HG03469 (cell line): ENCODE data around the gene OR4F6.

ENCODE experiments used
- ATAC-seq: cut with Tn5 transposase; IDR thresholded peaks from one replicate; pipeline ENCODE4 v1.9.1; 2021; ENCODE audit warnings: mild to moderate bottlenecking, moderate library complexity, moderate number of reproducible peaks; ENCODE audit not compliant: unreplicated experiment

The OR4F6 gene

DNA sequence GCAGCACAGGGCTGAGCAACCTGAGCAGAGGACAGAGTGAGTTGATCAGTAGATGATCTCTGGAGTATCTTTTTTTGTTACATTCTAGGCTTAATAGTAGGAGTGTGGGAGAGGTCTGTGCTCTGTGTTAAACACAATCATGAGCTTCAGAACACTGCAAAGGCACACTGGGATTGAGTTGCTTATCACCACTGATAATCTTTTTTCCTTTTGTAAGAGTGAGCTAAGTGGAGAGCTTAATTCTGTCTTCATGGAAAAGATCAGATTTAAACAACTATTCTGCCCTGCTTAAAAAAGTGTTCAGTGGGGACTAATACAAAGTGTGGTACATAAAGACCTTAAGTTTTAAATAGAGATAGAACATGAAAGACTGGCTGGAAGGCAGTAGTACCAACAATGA is 1.1 kb downstream of the OR4F6 start:
- no peak for ATAC-seq

DNA sequence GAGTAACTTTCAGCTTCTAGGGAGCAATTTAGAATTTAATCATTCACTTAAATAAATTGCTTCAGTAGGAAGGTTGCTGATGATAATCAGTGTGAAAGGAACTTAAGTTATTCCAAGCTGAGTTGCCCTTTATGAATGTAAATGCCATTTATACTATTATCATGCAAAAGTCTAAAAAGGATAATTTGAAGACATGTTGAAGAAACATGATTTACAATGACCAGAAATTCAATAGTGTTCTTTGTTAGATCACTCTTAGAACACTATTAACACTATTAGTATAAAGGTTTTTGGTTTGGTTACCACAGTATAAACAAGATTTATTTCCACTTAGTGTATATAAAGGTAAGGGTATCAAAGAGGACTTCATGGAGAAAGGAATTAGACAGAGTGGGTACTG is 1.6 kb downstream of the OR4F6 start:
- ATAC-seq: no peak

DNA sequence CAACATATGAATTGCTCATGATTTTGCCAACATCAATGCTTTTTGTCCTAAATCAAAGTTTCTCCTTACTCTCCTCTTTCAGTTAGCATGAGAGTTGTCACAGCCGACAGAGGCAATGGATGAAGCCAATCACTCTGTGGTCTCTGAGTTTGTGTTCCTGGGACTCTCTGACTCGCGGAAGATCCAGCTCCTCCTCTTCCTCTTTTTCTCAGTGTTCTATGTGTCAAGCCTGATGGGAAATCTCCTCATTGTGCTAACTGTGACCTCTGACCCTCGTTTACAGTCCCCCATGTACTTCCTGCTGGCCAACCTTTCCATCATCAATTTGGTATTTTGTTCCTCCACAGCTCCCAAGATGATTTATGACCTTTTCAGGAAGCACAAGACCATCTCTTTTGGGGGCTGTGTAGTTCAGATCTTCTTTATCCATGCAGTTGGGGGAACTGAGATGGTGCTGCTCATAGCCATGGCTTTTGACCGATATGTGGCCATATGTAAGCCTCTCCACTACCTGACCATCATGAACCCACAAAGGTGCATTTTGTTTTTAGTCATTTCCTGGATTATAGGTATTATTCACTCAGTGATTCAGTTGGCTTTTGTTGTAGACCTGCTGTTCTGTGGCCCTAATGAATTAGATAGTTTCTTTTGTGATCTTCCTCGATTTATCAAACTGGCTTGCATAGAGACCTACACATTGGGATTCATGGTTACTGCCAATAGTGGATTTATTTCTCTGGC is 2.5 kb downstream of the OR4F6 start:
- ATAC-seq: no peak

DNA sequence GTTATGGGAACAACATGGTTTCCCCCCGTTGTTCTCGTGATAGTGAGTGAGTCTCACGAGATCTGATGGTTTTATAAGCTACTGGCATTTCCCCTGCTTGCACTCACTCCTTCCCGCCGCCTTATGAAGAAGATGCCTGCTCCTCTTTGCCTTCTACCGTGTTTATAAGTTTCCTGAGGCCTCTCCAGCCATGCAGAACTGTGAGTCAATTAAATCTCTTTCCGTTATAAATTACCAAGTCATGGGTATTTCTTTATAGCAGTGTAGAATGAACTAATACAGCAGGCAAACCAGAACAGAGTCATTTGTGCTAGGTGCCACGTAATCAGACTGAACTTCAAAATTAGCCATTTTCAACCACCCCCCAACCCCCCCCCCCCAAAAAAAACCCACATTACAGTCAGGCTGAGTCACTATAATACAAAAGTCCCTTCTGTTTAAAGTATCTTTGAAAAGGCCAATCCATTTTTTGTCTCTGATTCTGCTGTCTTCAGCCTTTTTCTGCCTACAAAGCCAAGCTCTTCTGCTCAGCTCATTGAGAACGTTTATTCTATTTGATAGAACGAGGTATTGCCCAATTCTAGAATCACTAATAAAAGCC is 4.1 kb downstream of the OR4F6 start:
- ATAC-seq: no peak

DNA sequence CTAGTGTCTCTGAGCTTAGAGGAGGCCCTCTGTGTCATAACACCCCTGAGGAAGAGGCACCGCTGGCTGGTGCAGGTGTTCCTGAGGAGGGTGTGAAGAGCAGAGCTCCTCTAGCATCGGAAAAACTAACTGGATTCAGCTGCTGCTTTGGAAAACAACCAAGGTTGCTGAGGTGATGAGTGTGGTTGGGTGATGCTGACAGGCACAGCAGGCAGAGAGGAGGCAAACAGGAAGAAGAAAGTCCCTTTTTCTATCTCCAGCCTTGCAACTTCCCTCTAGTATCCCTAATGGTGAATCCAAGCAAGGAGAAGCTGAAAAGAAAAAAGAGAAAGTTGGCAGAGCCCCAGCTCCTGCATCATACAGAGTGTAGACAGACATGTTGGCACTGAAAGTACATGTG is 4.9 kb downstream of the OR4F6 start:
- no peak for ATAC-seq

DNA sequence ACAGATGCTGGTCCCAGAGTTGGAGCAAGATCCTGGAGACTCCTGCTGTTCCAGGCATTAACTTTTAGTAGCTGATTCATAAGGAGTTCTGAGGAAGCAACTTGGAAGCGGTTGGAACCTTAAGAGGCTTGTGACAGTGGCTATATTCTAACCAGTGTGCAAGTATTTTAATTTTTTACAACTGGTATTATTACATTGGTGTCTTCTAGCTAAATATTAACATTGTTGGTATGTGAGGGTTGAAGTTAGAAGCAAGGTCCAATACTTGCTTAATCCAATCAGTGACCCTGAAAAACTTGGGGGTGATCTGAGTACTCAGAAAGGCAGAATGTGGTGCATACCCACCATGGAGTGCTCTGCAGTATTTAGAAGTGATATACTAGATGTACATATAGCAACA is 7.1 kb downstream of the OR4F6 start:
- ATAC-seq: no peak

DNA sequence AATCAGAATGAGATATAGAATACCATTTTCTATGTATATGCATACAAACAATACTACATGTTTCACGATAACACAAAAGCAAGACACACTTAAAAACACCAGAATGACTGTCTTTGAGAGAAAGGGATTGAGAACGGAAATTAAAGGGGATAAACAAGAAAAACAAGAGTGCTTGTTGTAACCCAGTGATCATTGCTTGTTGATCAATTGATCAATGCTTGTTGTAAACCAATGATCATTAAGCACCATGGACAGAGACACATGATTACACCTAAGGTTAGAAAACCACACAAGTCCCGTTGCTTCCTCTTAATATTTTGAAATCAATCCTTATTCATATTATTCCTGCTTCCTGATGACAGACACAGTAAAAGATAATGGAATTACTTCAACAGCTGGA is 7.6 kb downstream of the OR4F6 start:
- no peak for ATAC-seq

DNA sequence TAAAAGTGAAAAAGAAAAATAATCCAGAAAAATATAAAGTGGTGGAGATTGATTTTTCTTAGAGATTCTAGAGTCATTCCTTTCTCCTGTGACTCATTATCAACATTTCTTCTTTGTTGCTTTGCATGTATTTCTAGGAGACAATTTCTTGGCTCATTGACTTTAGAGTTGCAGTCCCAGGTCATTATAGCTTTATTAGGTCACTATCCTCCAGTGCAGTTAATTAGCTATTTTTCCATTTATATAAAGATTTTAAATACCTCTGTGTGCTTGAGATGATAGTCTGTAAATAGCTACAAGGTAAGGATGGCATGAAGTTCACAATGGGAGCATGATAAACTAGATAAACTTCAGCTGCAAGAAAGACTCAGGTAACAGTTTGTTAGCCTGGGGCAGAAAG is 8.6 kb downstream of the OR4F6 start, which contains the start of gene OR4F15:
Gene OR4F15, plus strand, starts transcription at position 301 of the 400 bp plus-strand sequence. CDS start 5,985 bp downstream, outside the sequence.
- ATAC-seq: no peak

DNA sequence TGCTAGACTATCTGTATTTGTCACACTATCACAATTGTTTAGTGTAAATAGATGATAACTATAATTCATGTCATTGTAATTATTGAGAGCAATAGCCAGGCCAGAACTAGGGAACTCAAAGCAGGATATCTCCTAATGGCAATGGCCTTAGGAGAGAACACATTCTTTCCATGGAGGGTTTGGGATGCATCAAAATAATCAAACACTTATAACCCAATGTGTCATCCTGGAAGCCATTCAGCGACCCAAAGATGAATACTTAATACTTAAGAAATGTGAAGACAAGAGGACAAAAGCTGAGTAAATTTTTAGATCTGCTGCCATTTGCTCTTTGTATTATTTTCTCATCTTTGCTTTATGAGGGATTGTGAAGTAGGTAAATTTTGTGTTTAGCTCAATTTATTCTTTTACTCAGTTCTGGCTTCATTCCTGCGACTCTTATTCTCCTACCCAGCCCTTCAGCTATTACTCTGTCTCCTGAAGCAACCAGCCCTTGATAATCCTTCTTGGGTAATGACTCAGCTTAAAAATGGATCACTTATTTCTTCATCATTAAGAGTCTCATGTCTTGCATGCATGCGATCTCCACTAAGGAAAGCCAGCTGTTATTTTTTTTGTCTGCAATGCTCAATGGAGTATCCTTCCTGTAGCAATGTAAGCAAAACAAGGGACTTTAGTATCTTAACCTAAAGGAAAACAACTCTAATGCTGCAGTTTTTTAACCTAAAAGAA is 10.7 kb downstream of the OR4F6 start:
- no peak for ATAC-seq

DNA sequence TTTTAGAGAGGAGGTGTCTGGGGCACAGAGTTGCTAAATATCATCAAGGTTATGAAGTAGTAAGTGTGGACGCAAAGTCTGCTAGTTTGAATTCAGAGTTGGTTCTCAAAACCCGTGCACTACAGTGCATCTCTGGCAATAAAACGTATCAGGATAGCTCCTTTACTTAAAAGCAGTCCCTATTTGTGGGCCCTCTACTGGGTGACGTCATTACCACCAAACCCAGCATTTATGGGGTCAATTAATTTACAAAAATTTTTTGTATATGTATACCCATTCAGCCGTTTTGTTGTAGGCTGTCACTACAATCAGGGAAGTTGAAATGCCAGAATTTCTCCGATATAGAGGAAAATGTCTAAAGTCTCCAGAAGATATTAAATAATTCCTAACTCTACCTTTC is 17.5 kb downstream of the OR4F6 start:
- ATAC-seq: no peak

DNA sequence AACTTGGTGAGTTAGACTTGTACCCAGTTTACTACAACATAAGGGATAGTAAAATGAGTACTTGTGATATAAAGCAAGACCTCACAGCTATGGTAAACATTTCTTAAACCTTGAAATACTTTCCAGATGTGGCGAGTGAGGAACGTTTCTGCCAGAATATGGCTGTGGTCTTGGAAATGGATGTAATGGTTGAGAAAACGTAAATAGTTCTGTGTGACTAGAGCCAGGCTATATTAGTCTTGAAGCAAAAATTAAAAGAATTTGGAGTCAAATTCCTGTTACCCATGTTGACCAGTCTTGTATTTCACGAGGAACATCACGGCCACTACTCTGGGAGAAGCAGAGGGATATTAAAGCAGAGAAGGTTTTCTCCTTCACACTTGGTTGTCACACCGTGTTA is 23.9 kb downstream of the OR4F6 start:
- ATAC-seq: no peak

DNA sequence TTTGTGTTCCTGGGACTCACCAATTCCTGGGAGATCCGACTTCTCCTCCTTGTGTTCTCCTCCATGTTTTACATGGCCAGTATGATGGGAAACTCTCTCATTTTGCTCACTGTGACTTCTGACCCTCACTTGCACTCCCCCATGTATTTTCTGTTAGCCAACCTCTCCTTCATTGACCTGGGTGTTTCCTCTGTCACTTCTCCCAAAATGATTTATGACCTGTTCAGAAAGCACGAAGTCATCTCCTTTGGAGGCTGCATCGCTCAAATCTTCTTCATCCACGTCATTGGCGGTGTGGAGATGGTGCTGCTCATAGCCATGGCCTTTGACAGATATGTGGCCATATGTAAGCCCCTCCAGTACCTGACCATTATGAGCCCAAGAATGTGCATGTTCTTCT is 25.5 kb downstream of the OR4F6 start:
- ATAC-seq: no peak

DNA sequence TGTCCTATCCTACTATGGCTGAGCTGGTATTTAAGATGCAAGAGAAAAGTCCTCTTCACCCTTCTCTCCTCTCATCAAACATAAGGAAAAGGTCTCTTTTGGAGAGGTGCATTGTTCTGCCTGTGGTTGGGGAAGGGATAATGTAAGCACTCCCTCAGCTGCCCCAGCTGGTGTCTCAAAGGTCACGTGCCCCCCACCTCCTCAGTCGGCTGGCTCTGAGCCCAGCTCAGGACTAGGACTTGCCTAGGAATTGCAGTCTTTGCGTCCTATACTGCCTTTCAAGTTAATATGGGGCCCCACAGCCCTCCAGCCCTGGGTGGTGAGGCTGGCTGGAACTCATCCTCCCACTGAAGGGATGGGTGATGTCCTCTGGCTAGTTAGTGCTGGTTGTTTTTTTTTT is 38.3 kb downstream of the OR4F6 start:
- ATAC-seq: no peak

DNA sequence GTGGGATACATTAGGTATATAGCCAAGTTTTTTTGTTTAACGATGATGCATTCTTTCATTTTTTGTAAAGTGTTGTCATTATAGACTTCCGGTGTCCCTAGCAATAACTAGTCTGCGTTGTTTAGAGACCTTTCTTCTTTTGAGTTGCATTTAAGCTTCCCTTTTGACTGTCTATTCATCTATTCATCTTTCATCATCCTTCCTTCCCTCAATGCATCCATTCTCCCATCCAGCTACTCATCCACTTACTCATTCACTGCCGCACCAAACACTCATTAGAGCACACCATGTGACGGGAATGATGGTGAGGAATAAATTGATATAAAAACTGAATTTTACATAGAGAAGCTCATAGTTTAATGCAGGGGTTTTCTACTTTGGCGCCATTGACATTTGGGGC is 41.6 kb downstream of the OR4F6 start:
- ATAC-seq: no peak

DNA sequence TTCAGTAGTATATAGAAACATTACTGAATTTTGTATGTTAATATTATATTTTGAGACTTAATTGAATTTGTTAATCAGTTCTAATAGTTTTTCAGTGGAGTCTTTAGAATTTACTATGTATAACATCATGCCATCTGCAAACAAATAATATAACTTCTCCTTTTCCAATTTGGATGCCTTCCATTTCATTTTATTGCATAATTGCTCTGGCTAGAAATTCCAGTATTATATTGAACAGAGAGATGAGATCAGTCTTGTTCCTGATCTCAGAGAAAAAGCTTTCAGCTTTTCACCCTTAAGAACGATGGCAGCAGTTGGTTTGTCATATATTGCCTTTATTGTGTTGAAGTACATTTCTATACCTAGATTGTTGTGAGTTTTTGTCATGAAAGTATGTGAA is 49.0 kb downstream of the OR4F6 start:
- no peak for ATAC-seq
